CD4-positive, alpha-beta T cell (primary cell): ENCODE results near the gene AP4M1. TPM values are rescaled to one million over a fixed set of nuclear protein-coding genes. Genes with fewer than 3 reads are reported as not detected.

ENCODE experiments used
- ATAC-seq: fragments of 200-7000 bp; cut with Tn5 transposase; one replicate; pipeline ENCODE4 v1.10.0; 2022; ENCODE audit warnings: mild to moderate bottlenecking; ENCODE audit not compliant: poor library complexity
- CTCF ChIA-PET: fragments of 350-600 bp; sonication (Branson Sonifier 250); formaldehyde crosslinking; loops from one replicate; lab custom pipeline; 2021; ENCODE audit warnings: antibody characterized with exemption, inconsistent platforms; lab: Charles Lee
- POLR2A ChIA-PET: fragments of 350-600 bp; sonication (Branson Sonifier 250); formaldehyde crosslinking; loops from one replicate; lab custom pipeline; 2021; ENCODE audit warnings: antibody characterized with exemption, inconsistent platforms; lab: Charles Lee
- DNase-seq, 14 experiments: peaks; one replicate each; pipeline ENCODE4 v3.0.0-alpha.2; 2013 to 2020; ENCODE audit warnings: mixed read lengths in 2 of 14
- H3K27ac ChIP-seq, 2 donors: one replicate each; pipeline versions ENCODE4 v1.5.1 to v1.7.0; 2013; ENCODE audit warnings: low read length in 2 of 2, low read depth in 1 of 2, mild to moderate bottlenecking in 1 of 2
- H3K27me3 ChIP-seq, 2 experiments: 1 replicate in 1 of 2; 2 replicates in 1 of 2; pipeline versions ENCODE4 v1.6.1 to v1.7.0; 2013; ENCODE audit warnings: low read length in 2 of 2, control low read depth in 1 of 2, mild to moderate bottlenecking in 1 of 2, moderate library complexity in 1 of 2; ENCODE audit not compliant: insufficient read depth in 2 of 2, control insufficient read depth in 1 of 2
- H3K36me3 ChIP-seq: one replicate; pipeline ENCODE4 v1.6.1; 2013; ENCODE audit warnings: low read length, control low read depth; ENCODE audit not compliant: insufficient read depth
- H3K4me1 ChIP-seq: one replicate; pipeline ENCODE4 v1.6.1; 2013; ENCODE audit warnings: low read length, control low read depth; ENCODE audit not compliant: insufficient read depth
- H3K4me3 ChIP-seq: one replicate; pipeline ENCODE4 v1.5.1; 2013; ENCODE audit warnings: mild to moderate bottlenecking, low read length, moderate library complexity
- H3K9me3 ChIP-seq, 2 experiments: 1 replicate in 1 of 2; 2 replicates in 1 of 2; pipeline versions ENCODE4 v1.6.1 to v1.7.0; 2013; ENCODE audit warnings: low read length in 2 of 2, mild to moderate bottlenecking in 2 of 2, control low read depth in 1 of 2, moderate library complexity in 1 of 2; ENCODE audit not compliant: control insufficient read depth in 1 of 2, insufficient read depth in 1 of 2
- H3K27ac Mint-ChIP-seq: one replicate; pipeline ENCODE4 v1.8.0; 2020; ENCODE audit warnings: mixed read lengths
- H3K27me3 Mint-ChIP-seq: one replicate; pipeline ENCODE4 v1.8.0; 2021; ENCODE audit warnings: mixed read lengths
- H3K36me3 Mint-ChIP-seq: one replicate; pipeline ENCODE4 v1.8.0; 2021; ENCODE audit warnings: low read depth, mixed read lengths
- H3K4me1 Mint-ChIP-seq: one replicate; pipeline ENCODE4 v1.8.0; 2021; ENCODE audit warnings: low read depth, mixed read lengths
- H3K4me3 Mint-ChIP-seq: one replicate; pipeline ENCODE4 v1.8.0; 2020; ENCODE audit warnings: mild to moderate bottlenecking, mixed read lengths
- H3K9me3 Mint-ChIP-seq: one replicate; pipeline ENCODE4 v1.8.0; 2020; ENCODE audit warnings: mixed read lengths
- intact Hi-C, 2 experiments: fragments of 100-400 bp; cut with DNase I in 1 of 2; cut with micrococcal nuclease in 1 of 2; formaldehyde crosslinking; loops; one replicate each; pipeline versions ENCODE4 v1.15.1 to v1.9.0; 2023 to 2025; cut with DNase I, micrococcal nuclease
- total RNA-seq, 174 experiments: library from RNA in 2 of 174; stranded (reverse) in 2 of 174; gene quantifications; one replicate each; pipeline ENCODE4 v1.2.3 and lab custom pipeline; 2021 to 2026
- TF ChIP-seq, protein P1 (sequence below): fragments of 200-600 bp; IDR thresholded peaks from one replicate; pipeline ENCODE4 v1.8.0; 2022; ENCODE audit warnings: antibody characterized with exemption, mild to moderate bottlenecking

The AP4M1 gene
- total RNA-seq, 2 experiments from 2014 or later, result 2.8 to 4.0 TPM

DNA sequence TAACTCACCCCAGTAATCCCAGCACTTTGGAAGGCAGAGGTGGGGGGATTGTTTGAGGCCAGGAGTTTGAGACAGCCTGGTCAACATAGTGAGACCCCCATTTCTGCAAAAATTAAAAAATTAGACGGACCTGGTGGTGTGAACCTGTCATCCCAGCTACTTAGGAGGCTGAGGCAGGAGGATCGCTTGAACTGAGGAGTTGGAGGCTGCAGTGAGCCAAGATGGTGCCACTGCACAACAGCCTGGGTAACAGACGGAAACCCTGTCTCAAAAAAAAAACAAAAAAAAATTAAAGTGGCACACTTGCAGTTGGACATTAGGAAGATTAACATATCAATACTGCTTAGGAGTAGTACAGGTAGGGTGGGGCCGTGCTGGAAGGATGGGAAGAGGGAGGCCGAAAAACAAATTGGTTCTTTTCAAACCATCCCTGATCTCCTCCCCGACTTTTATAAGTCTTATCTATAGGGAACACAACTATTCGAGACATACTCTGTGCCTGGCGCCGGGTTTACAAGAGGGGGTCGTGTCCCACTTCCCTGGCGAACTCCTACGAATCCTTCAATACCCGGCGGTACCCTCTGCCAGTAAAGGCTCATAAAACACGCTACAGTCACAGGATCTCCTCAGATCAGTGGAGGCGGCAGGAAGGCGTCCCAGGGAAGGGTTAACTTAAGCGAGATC, 17.1 kb downstream of the AP4M1 start:
- Histone ChIP-seq H3K27me3 (no peaks in the 10 kb centered on the region), H3K4me1 (peaks cover 31% of the 10 kb centered on the region), H3K9me3 (no peaks in the 10 kb centered on the region), H3K27ac (peak overlapping the region; percentile 79 to 98), H3K4me3 (peak overlapping the region; percentile 93), H3K36me3 (peaks cover 20% of the 10 kb centered on the region)
- intact Hi-C loops, result loop anchor here (1.0 to 2.0 kb wide), 3 partner anchors 9 to 38 kb away; partner anchors contain the start of genes AP4M1 (in 2 of the 2), MCM7 (in 2 of the 2) and ZNF3 (in 1 of the 2)
- DNase-seq, result no peak
- ATAC-seq, result no peak
- TF ChIP-seq, protein P1, sequence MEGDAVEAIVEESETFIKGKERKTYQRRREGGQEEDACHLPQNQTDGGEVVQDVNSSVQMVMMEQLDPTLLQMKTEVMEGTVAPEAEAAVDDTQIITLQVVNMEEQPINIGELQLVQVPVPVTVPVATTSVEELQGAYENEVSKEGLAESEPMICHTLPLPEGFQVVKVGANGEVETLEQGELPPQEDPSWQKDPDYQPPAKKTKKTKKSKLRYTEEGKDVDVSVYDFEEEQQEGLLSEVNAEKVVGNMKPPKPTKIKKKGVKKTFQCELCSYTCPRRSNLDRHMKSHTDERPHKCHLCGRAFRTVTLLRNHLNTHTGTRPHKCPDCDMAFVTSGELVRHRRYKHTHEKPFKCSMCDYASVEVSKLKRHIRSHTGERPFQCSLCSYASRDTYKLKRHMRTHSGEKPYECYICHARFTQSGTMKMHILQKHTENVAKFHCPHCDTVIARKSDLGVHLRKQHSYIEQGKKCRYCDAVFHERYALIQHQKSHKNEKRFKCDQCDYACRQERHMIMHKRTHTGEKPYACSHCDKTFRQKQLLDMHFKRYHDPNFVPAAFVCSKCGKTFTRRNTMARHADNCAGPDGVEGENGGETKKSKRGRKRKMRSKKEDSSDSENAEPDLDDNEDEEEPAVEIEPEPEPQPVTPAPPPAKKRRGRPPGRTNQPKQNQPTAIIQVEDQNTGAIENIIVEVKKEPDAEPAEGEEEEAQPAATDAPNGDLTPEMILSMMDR, result no peak
- Mint-ChIP-seq H3K27me3 (no peaks in the 10 kb centered on the region), H3K9me3 (no peaks in the 10 kb centered on the region), H3K4me1 (peaks cover 23% of the 10 kb centered on the region), H3K27ac (peak overlapping the region; percentile 97), H3K4me3 (peak overlapping the region; percentile 98), H3K36me3 (peaks cover 38% of the 10 kb centered on the region)
- ChIA-PET POLR2A (interaction anchor here (2.8 kb wide), 1 partner anchor 18 kb away, joined by 50 read pairs; the partner anchor contains the start of genes AP4M1 and MCM7), CTCF (no interaction called here)

DNA sequence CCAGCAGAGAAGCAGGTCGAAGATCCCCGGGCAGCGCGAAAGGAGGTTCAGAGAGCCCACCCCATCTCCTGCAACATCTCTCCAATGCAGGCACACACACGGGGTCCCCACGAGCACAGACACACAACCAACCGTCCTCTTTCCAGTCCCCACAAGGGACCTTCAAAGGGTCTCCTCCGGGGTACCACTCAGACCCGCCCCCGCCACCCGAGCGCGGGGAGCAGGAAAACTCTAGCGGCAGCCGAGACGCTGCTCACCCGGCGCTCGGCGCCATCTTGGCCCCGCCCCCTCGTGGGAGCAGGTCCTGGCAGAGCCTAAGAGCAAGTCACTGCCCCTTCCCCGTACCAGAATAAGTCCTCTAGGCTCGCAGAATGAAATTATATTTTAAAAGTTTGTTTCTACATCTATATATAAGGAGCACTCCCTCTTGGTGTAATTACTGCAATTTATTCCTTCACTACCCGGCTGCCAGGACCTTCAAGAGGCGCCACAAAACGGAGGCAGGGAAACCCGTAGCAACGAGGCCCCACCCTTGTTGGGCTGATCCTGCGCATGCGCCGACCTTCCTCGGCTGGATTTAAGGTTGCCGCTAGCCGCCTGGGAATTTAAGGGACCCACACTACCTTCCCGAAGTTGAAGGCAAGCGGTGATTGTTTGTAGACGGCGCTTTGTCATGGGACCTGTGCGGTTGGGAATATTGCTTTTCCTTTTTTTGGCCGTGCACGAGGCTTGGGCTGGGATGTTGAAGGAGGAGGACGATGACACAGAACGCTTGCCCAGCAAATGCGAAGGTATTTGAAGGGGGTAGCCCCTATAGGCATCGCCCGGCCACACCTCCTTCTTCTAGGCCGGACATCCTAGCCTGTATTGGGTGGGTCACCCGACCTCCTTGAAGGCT, 17.9 kb downstream of the AP4M1 start, which contains the start of the genes CNPY4 and TAF6:
TSS of gene CNPY4 (plus strand) at position 563 of the 898 bp plus-strand sequence. CDS start at position 674, 111 bp downstream.
TSS of gene TAF6 (minus strand) at position 287 of the 898 bp plus-strand sequence. CDS start 5,149 bp downstream, outside the sequence.
- ChIA-PET POLR2A (interaction anchor here (1.0 to 2.8 kb wide), 10 partner anchors 10 to 309 kb away, joined by 3 to 50 read pairs (median 10); partner anchors contain the start of genes AP4M1, COPS6, LAMTOR4 and MCM7), CTCF (interaction anchor here (1.0 to 1.6 kb wide), 7 partner anchors 8 to 98 kb away, joined by 3 to 14 read pairs (median 4); partner anchors contain the start of genes AP4M1 and MCM7)
- TF ChIP-seq, protein P1, result no peak
- H3K4me3 Mint-ChIP-seq, result peak within 1 kb of the TSS; percentile 98
- no peaks in the 10 kb centered on the region for H3K9me3 ChIP-seq
- ATAC-seq (peak; percentile 70), DNase-seq (peak; percentile 90 to 98 (median 96))
- H3K36me3 Mint-ChIP-seq, result peaks cover 34% of the 10 kb centered on the region
- H3K36me3 ChIP-seq, result peaks cover 17% of the 10 kb centered on the region
- peak within 1 kb of the TSS; percentile 93 for H3K4me3 ChIP-seq
- no peaks in the 10 kb centered on the region for H3K9me3 Mint-ChIP-seq
- H3K27me3 Mint-ChIP-seq, result no peaks in the 10 kb centered on the region
- peak within 1 kb of the TSS; percentile 97 for H3K27ac Mint-ChIP-seq
- no peaks in the 10 kb centered on the region for H3K27me3 ChIP-seq
- intact Hi-C loops, result loop anchor here (1.0 to 2.0 kb wide), 3 partner anchors 8 to 39 kb away; partner anchors contain the start of genes AP4M1 (in 2 of the 2), MCM7 (in 2 of the 2) and ZNF3 (in 1 of the 2)
- H3K27ac ChIP-seq, result peak within 1 kb of the TSS; percentile 79 to 98
- peaks cover 26% of the 10 kb centered on the region for H3K4me1 Mint-ChIP-seq
- peaks cover 31% of the 10 kb centered on the region for H3K4me1 ChIP-seq
